CD4-positive, alpha-beta T cell treated with Interleukin-2 at 100 ng/mL for 4 hours (primary cell): Measurements from ENCODE around the gene CFAP45.

ENCODE experiments used
- DNase-seq: peaks from one replicate; pipeline ENCODE4 v3.0.0-alpha.2; 2020; ENCODE audit warnings: low spot score

Gene CFAP45

DNA sequence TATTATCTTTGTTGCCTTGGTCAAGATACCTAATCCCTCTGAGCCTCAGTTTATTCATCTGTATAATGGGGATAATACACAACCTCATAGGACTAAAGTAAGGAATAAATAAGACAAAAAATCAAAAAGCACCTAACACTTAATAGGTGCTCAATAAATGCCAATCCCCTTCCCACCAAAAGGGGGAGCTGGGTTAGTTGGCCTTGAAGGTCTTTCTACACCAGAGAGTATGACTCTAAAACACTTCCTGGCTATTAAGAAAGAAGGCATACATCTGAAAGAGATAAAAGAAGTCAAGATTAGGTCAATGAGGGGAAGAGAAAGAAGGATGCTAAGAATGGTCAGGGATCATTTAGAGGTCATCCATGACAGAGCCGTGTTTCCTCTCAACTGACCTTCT, 48.6 kb downstream of the CFAP45 start:
- peak; percentile 17 for DNase-seq

- DNase-seq = no peak
These were observed 50.2 kb downstream of the CFAP45 start for GRCh38 chr1:159849626-159850366.

DNA sequence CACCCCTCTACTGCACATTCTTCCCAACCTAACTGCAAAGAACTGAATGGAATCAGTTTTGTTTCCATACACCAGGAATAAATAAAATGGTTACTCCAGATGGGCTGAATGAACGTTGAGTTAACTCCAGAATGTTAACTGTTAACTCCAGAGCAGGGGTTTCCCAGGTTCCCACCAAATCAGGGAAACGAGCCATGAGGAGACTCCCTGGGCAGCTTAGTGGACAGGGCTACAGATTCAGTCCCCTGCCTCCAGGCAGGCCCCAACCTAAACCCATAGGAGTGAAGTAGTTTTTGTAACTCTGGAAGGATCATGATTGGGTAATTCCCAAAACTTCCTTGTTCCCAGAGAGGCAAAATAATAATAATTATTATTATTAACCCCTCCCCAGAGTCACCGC, 51.6 kb downstream of the CFAP45 start:
- no peak for DNase-seq

- no peak for DNase-seq
These were observed 52.7 kb downstream of the CFAP45 start for GRCh38 chr1:159847231-159847630.

DNA sequence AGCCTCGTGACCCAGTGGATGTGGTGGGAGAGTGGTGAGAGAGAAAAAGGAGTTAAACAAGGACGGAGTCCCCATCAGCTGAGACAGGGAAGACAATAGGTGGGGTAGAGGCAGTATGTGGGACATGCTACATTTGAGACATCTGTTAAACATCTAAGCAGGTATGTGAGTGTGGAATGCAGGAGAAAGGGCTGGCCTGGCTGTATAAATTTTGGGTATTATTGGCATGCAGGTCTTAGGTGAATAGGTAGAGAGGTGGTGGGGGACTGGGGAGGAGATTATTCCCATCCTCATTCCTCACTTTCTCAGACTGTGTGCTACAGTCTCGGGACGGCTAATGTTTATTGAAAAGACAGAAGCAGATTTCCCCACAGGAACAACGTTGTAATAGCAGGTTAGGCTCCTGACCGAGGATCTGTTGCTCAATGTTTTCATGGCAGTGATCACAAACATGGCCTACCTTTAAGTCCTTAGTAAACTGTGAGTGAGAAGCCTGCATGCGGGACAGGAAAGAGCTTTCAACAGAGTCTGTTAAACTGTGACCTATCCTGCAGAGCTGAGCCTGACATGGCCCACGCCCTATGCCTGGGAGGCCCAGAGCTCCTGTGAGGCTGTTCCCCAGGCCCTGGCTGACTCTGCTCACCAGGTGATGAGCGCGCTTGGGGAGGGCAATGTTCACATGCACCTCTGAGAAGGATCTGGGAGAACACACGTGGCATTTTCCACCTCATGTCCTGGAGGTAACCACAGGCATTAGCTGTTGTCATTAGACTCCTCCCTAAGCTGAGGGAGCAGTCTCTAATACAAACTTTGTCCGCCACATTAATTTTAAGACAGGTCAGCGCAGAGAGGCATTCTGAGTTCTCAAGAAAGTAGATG, 54.0 kb downstream of the CFAP45 start:
- no peak for DNase-seq

GRCh38 chr1:159843459-159843858, 56.5 kb downstream of the CFAP45 start:
- no peak for DNase-seq

- no peak for DNase-seq
These were observed 58.2 kb downstream of the CFAP45 start for GRCh38 chr1:159841749-159842148.

DNA sequence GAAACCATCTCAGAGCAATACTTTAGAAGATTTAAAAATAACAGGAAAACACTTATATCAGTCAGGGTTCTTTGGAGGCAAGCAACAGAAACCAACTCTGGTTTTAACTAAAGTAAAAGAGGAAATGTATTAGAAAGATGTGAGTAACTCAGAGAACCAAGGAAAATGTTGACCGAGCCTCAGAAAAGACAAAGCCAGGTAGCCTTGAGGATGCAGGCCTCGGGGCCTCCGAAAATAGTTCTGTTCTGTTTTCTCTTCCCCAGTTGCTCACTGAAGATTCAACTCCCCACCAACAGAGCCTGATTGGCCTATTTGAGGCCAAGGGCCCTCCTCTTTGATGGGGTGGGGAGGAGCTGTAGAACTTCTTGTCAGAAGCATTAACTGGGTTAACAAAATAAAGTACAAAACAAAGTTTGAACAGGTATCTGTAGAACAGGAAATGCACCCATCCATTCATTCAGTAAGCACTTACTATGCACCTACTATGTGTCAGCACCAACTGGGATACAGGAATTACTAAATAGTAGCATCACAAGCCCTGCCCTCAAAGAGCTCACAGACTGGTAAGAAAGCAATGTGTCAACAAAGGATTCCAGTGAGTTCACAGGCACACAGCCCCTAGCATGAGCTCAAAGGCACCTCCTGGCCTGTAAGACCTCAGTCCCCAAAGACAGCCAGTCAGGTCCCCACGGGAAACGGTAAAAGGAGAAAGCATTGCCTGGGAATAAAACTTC, 60.7 kb downstream of the CFAP45 start:
- no peak for DNase-seq

- no peak for DNase-seq
These were observed 61.2 kb downstream of the CFAP45 start for GRCh38 chr1:159838715-159839114.

- DNase-seq = no peak
These were observed 64.0 kb downstream of the CFAP45 start for GRCh38 chr1:159835862-159836525.

- no peak for DNase-seq
These were observed 64.6 kb downstream of the CFAP45 start for GRCh38 chr1:159835356-159835755.

DNA sequence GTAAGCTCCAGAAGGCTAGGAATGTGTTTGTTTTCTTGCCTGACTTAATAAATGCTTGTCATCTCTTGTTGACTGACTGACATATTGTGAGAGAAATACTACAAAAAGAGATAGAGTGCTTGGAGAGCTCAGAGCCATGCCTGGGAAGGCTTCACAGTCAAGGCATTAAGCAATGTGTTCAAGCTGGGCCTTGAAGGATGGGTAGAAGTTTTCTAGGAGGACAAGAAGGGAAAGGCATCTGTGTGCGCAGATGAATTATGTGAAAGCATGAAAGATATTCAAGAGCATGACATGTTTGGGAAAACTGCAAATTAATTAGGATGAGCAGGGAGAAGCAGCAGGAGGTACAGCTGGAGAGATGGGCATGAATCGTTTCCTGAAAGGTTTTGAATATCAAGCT, 67.7 kb downstream of the CFAP45 start:
- no peak for DNase-seq

- no peak for DNase-seq
These were observed 68.4 kb downstream of the CFAP45 start for GRCh38 chr1:159831412-159832141.

- DNase-seq = no peak
These were observed 69.2 kb downstream of the CFAP45 start for GRCh38 chr1:159830722-159831121.

DNA sequence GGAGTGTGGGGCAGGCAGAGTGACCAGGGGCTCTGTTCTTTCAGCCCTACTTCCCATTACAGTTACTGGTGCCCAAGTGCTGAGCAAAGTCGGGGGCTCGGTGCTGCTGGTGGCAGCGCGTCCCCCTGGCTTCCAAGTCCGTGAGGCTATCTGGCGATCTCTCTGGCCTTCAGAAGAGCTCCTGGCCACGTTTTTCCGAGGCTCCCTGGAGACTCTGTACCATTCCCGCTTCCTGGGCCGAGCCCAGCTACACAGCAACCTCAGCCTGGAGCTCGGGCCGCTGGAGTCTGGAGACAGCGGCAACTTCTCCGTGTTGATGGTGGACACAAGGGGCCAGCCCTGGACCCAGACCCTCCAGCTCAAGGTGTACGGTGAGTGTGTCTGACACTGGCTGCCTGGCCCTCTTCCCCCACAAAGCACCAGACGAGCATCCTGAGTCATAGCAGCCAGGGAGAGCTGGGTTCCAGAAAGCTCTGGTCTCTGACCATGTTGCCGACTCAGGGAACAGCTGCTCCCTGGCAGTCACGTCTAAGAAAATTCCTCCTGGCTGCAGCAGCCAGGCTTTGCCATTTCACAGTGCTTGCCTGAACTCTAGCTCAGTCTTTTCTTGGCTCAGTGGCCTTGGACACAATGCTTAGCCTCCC, 70.0 kb downstream of the CFAP45 start:
- DNase-seq = no peak

GRCh38 chr1:159829273-159829634, 70.7 kb downstream of the CFAP45 start:
- no peak for DNase-seq

- DNase-seq = no peak
These were observed 71.2 kb downstream of the CFAP45 start for GRCh38 chr1:159828581-159829272.

DNA sequence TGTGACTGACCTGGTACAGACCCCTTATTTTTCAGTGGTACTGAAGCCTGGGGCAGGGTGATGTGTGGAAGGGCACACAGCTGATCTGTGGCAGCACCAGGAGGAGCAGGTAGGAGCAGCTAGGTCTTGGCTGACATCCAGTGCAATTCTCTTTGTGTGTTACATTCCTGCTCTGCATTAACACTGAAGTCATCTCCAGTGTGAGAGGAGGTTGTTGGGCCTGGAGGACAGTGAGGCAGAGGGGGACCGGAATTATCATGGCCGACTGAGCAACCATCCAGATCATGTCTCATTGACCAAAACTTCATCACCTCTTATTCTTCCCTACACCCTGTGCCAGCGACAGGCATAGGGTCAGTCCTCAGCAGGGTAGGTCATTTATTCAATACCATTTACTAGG, 71.8 kb downstream of the CFAP45 start:
- DNase-seq = no peak

- peak; percentile 37 for DNase-seq
These were observed 72.4 kb downstream of the CFAP45 start for GRCh38 chr1:159827549-159827948.

DNA sequence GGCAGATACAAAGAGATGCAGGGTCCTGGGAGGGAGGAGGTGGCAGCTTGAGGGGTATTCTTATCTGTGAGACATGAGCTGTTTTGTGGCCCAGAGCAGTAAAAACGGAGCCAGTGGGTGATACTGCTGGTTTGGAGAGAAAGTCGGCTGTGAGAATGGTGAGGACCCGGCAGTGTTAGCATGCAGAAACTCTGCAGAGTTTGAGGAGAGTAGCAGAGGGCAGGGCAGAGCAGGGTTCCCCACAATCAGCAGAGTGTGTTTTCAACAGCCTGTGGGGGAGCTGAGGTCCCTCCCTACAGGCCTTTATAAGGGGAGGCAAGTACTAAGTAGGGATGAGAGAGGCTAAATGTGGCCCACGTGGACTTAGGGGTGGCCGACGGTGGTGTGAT, 72.9 kb downstream of the CFAP45 start:
- peak; percentile 8 for DNase-seq
